Stomach (tissue), 9 donors: ENCODE data around the gene PRDX2. TPM values are rescaled to one million over a fixed set of nuclear protein-coding genes. Genes with fewer than 3 reads are reported as not detected.
"Not testable (repeated sequence)": the region's sequence is repeated elsewhere in the genome, so short reads cannot be mapped to it uniquely, and the experiment has no call there.

Source experiments
- DNase-seq, 2 donors: peaks; one replicate each; pipeline versions ENCODE4 v3.0.0 to v3.0.0-alpha.2; 2013 to 2019
- H3K27ac ChIP-seq, 5 donors: fragments of 200-600 bp in 4 of 5; sonication (generic) in 4 of 5; one replicate each; pipeline ENCODE4 v1.5.1; 2013 to 2019; ENCODE audit warnings: mild to moderate bottlenecking in 1 of 5, moderate library complexity in 1 of 5
- H3K27me3 ChIP-seq, 3 donors: fragments of 200-600 bp; sonication (generic); one replicate each; pipeline ENCODE4 v1.5.1; 2017 to 2019; ENCODE audit warnings: mixed run types in 1 of 3
- H3K36me3 ChIP-seq, 4 donors: fragments of 200-600 bp; sonication (generic); 1 replicate in 3 of 4; 2 replicates in 1 of 4; pipeline ENCODE4 v1.5.1; 2016 to 2019
- H3K4me1 ChIP-seq, 4 donors: fragments of 200-600 bp; sonication (generic); one replicate each; pipeline ENCODE4 v1.5.1; 2016 to 2019
- H3K4me3 ChIP-seq, 4 donors: fragments of 200-600 bp; sonication (generic) in 3 of 4; one replicate each; pipeline ENCODE4 v1.5.1; 2016 to 2019; ENCODE audit warnings: mild to moderate bottlenecking in 1 of 4
- H3K9me3 ChIP-seq, 4 donors: fragments of 200-600 bp; sonication (generic); one replicate each; pipeline ENCODE4 v1.5.1; 2016 to 2019
- EP300 ChIP-seq: sonication (generic); formaldehyde crosslinking; IDR thresholded peaks from one replicate; pipeline ENCODE4 v1.6.1; 2017; ENCODE audit warnings: antibody characterized with exemption
- POLR2A ChIP-seq, 4 donors: fragments of 450-650 bp; IDR thresholded peaks; one replicate each; pipeline ENCODE4 v1.6.1; 2016; ENCODE audit warnings: antibody characterized with exemption in 4 of 4, control low read depth in 2 of 4, mild to moderate bottlenecking in 1 of 4, moderate library complexity in 1 of 4
- POLR2AphosphoS5 ChIP-seq, 3 donors: sonication (generic); formaldehyde crosslinking; IDR thresholded peaks; one replicate each; pipeline ENCODE4 v1.6.1; 2016; ENCODE audit warnings: antibody characterized with exemption in 3 of 3
- WGBS, 5 donors: extraction: QIAGEN DNeasy Blood & Tissue Kit in 3 of 5; methylation state at CpG; one replicate each; pipeline versions ENCODE4 v1.1.5 to v1.1.7; 2013 to 2018; 5-methylcytosine and 5-hydroxymethylcytosine counted together
- intact Hi-C: fragments of 100-400 bp; cut with DNase I; formaldehyde crosslinking; loops from one replicate; pipeline ENCODE4 v1.15.1; 2023; ENCODE audit warnings: low total_unique reads
- polyA plus RNA-seq, 3 donors: library from polyadenylated mRNA; stranded (reverse); fragments of 200-250 nt; gene quantifications; one replicate each; pipeline ENCODE4 v1.2.3, GENCODE V29; 2013
- total RNA-seq, 5 donors: library from RNA; depleted of rRNA; stranded (reverse); fragments of >200 nt; gene quantifications; one replicate each; pipeline versions ENCODE4 v1.1.0 to v1.2.3, GENCODE V29; 2014 to 2016
- TF ChIP-seq, protein P1 (sequence below), 7 experiments: fragments of 450-650 bp in 4 of 7; fragments of 200-600 bp in 3 of 7; sonication (generic) in 3 of 7; IDR thresholded peaks; one replicate each; pipeline ENCODE4 v1.5.1; 2016 to 2019; ENCODE audit warnings: antibody characterized with exemption in 7 of 7, control low read depth in 2 of 7, mild to moderate bottlenecking in 1 of 7
- donor health status: healthy with polysubstance abuse.
- donor health status: Bipolar disorder and iron deficiency.
- donor health status: healthy.

PRDX2 gene
- total and polyA plus RNA-seq, 8 donors, result 118 to 284 (median 226) TPM

DNA sequence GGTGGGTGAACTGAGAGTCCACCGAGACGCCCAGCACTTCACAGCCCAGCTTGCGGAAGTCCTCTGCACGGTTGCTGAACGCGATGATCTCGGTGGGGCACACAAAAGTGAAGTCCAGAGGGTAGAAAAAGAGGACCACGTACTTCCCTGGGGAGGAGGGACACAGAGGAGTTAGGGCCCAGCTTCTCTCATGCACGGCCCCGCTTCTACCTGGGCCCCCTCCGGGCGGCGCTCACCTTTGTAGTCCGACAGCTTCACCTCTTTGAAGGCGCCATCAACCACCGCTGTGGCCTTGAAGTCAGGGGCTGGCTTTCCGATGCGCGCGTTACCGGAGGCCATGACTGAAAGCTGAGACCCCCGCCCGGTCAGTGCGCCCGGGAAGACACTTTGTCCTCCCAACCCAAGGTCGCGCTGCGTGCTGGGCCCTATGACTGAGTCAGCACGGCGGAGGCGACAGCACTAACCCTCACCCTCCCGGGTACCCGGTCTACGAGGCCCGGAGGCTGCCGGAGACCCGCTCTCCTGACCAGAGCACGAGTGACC, 606 bp downstream of the PRDX2 start:
- Histone ChIP-seq H3K9me3 (no peaks in the 10 kb centered on the region), H3K4me3 (peak overlapping the region; percentile 80 to 86 (median 80)), H3K4me1 (peaks cover 16 to 50% (median 36%) of the 10 kb centered on the region in 4 donors), H3K36me3 (peaks cover 12 to 38% (median 33%) of the 10 kb centered on the region in 4 donors), H3K27ac (peak overlapping the region; percentile 76 to 86 (median 83)), H3K27me3 (peaks cover 0 to 6% (median 0%) of the 10 kb centered on the region in 3 donors)
- WGBS, 5 donors, result 6 to 13% (median 8%) methylated on average over 22 to 38 of the region's 38 CpGs
- intact Hi-C loops, result loop anchor here (5.0 kb wide), 1 partner anchor 34 kb away; no protein-coding TSS in a partner anchor
- peak in 1 of 2 donors; percentile 55 for DNase-seq
- no peak for TF ChIP-seq POLR2A (IDR thresholded peaks at IDR 0.05)
- TF ChIP-seq, protein P1, sequence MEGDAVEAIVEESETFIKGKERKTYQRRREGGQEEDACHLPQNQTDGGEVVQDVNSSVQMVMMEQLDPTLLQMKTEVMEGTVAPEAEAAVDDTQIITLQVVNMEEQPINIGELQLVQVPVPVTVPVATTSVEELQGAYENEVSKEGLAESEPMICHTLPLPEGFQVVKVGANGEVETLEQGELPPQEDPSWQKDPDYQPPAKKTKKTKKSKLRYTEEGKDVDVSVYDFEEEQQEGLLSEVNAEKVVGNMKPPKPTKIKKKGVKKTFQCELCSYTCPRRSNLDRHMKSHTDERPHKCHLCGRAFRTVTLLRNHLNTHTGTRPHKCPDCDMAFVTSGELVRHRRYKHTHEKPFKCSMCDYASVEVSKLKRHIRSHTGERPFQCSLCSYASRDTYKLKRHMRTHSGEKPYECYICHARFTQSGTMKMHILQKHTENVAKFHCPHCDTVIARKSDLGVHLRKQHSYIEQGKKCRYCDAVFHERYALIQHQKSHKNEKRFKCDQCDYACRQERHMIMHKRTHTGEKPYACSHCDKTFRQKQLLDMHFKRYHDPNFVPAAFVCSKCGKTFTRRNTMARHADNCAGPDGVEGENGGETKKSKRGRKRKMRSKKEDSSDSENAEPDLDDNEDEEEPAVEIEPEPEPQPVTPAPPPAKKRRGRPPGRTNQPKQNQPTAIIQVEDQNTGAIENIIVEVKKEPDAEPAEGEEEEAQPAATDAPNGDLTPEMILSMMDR (IDR thresholded peaks at IDR 0.05), result no peak
- no peak for TF ChIP-seq EP300
- TF ChIP-seq POLR2AphosphoS5 (IDR thresholded peaks at IDR 0.05), result no peak

- peaks cover 0 to 6% (median 0%) of the 10 kb centered on the region in 3 donors for H3K27me3 ChIP-seq
- peaks cover 12 to 38% (median 33%) of the 10 kb centered on the region in 4 donors for H3K36me3 ChIP-seq
- TF ChIP-seq EP300, result no peak
- TF ChIP-seq POLR2A (IDR thresholded peaks at IDR 0.05), result no peak
- TF ChIP-seq, protein P1 (IDR thresholded peaks at IDR 0.05), result no peak
- TF ChIP-seq POLR2AphosphoS5 (IDR thresholded peaks at IDR 0.05), result no peak
- WGBS, 5 donors, result 25 to 90% (median 55%) methylated on average over 1 of the region's 1 CpG
- no peaks in the 10 kb centered on the region for H3K9me3 ChIP-seq
- H3K4me1 ChIP-seq, result peaks cover 20 to 54% (median 39%) of the 10 kb centered on the region in 4 donors
- DNase-seq, result no peak
- peak overlapping the region in 4 of 5 donors; percentile 4 to 86 (median 84) for H3K27ac ChIP-seq
- intact Hi-C loops, result loop anchor here (5.0 kb wide), 1 partner anchor 33 kb away; no protein-coding TSS in a partner anchor
- H3K4me3 ChIP-seq, result peak overlapping the region; percentile 80 to 86 (median 80)
Measured at GRCh38 chr19:12800466-12800770, 1.2 kb downstream of the PRDX2 start.

DNA sequence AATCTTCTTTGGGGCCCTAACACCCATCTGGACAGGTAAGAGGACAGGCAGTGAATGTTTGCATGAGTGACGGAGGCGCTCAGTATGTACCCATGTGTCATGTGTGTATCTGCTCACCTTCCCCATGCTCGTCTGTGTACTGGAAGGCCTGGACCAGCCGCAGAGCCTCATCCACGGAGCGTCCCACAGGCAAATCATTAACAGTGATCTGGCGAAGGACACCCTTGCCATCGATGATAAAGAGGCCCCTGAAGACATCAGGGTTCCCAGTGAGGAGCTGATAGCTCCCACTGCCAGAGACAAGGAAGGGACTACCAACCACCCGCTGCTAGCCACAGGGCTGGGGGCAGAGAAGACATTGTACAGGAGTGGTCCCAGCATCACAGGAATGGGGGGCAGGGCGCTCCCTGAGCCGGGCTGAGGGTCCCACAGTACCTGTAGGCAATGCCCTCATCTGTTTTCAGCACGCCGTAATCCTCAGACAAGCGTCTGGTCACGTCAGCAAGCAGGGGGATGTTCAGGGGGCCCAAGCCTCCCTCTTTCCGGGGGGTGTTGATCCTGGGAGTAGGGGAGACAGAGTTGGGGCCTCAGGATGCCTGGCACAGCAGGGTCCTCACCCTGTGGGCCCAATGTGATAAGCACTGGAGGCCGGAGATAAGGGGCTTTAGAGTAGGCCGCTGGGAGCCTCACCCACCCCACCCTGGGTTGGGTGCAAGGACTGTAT, 1.7 kb downstream of the PRDX2 start:
- Histone ChIP-seq H3K4me1 (peaks cover 20 to 58% (median 41%) of the 10 kb centered on the region in 4 donors), H3K36me3 (peaks cover 12 to 38% (median 33%) of the 10 kb centered on the region in 4 donors), H3K9me3 (no peaks in the 10 kb centered on the region), H3K27ac (peak overlapping the region in 3 of 5 donors; percentile 4 to 86 (median 86)), H3K4me3 (peak overlapping the region; percentile 80 to 86 (median 80)), H3K27me3 (peaks cover 0 to 6% (median 0%) of the 10 kb centered on the region in 3 donors)
- no peak for DNase-seq
- 74 to 92% (median 81%) methylated on average over 15 to 18 of the region's 18 CpGs for WGBS, 5 donors
- intact Hi-C loops, result loop anchor here (5.0 kb wide), 1 partner anchor 33 kb away; no protein-coding TSS in a partner anchor
- TF ChIP-seq, protein P1 (IDR thresholded peaks at IDR 0.05), result no peak

DNA sequence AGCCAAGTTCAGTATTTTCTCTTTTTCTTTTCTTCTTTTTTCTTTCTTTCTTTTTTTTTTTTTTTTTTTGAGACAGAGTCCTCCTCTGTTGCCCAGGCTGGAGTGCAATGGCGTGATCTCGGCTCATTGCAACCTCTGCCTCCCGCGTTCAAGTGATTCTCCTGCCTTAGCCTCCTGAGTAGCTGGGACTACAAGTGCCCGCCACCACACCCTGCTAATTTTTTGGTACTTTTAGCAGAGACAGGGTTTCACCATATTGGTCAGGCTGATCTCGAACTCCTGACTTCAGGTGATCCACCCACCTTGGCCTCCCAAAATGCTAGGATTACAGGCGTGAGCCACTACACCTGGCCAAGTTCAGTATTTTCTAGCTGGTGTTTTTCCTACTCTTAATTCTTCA, 4.0 kb downstream of the PRDX2 start:
- peaks cover 12 to 38% (median 33%) of the 10 kb centered on the region in 4 donors for H3K36me3 ChIP-seq
- intact Hi-C loops, H3K27me3 ChIP-seq, H3K27ac ChIP-seq, H3K4me3 ChIP-seq, DNase-seq, H3K9me3 ChIP-seq: not testable (repeated sequence)
- 94 to 97% (median 95%) methylated on average over 7 of the region's 7 CpGs for WGBS, 5 donors
- peak in 1 of 3 donors; percentile 9 for TF ChIP-seq POLR2AphosphoS5 (IDR thresholded peaks at IDR 0.05)
- H3K4me1 ChIP-seq, result peaks cover 30 to 65% (median 51%) of the 10 kb centered on the region in 4 donors
